ENCODE measurements around the gene KLK15. TPM values are rescaled to one million over a fixed set of nuclear protein-coding genes. Genes with fewer than 3 reads are reported as not detected.
A peak's percentile ranks its signal among the peaks of the same experiment; 100 is the strongest.

Gene KLK15
- total and polyA plus RNA-seq, 5 experiments from 2014 or later: not detected

- POLR2A ChIA-PET: no interaction called here
- H3K27me3 Mint-ChIP-seq: peaks cover 24 to 80% (median 60%) of the 10 kb centered on the region in 5 donors
- no peaks in the 10 kb centered on the region for H3K9me3 Mint-ChIP-seq
- DNase-seq (no peak), ATAC-seq (no peak)
- H3K4me1 Mint-ChIP-seq: peaks cover 0 to 1% (median 0%) of the 10 kb centered on the region in 4 donors
- H3K27ac Mint-ChIP-seq: peak overlapping the region in 1 of 10 donors; percentile 23
- H3K4me3 Mint-ChIP-seq: no peak overlapping the region
- no peaks in the 10 kb centered on the region for H3K36me3 Mint-ChIP-seq
These were observed 6.7 kb downstream of the KLK15 start for GRCh38 chr19:50826492-50827240.

DNA sequence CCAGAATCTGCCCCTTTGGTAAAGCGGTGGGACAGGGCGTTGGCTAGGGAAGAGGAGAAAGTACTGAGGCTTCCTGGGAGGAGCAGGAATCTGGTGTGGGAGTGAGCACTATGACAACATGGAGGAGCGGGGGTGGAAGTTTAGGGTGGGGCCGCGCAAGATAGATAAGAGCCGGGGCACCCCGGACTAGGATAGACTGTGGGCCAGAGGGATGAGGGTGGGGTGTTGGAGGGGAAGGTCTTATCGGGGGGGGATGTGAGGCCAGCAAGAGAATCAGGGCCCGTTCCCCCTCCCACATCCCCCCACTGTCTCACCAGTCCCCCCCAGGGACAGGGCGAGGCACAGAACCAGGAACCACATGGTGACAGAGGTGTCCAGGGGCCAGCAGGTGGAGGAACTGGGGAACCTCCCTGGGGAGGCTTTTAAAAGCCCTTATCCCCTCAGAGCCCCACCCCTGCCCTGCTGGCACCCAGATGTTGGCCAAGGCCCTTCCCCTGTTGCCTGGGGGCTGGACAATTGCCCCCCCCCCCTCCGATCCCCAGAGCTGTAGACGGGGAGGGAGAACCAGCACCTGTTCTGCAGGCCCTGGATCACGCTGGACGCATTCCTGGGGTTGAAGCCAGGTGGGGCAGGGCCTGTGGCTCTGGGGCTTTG lies 9.9 kb downstream of the KLK15 start, which contains the start of gene KLK1:
TSS of gene KLK1 (minus strand) at position 399 of the 654 bp plus-strand sequence. CDS start at position 360, 39 bp downstream.
- POLR2A ChIA-PET: no interaction called here
- no peak for DNase-seq
- peaks cover 0 to 3% (median 0%) of the 10 kb centered on the region in 9 donors for H3K9me3 Mint-ChIP-seq

GRCh38 chr19:50822661-50823208 lies 10.6 kb downstream of the KLK15 start:
- ATAC-seq (no peak), DNase-seq (no peak)
- Mint-ChIP-seq H3K4me3 (no peak overlapping the region), H3K4me1 (peaks cover 18 to 33% (median 27%) of the 10 kb centered on the region in 4 donors), H3K27ac (no peak overlapping the region), H3K36me3 (peaks cover 0 to 4% (median 0%) of the 10 kb centered on the region in 3 donors), H3K27me3 (peaks cover 41 to 89% (median 74%) of the 10 kb centered on the region in 5 donors), H3K9me3 (peaks cover 0 to 3% (median 0%) of the 10 kb centered on the region in 9 donors)
- POLR2A ChIA-PET: no interaction called here

More for the DNA sequence above, 9.9 kb downstream of the KLK15 start, which contains the start of gene KLK1:
- Mint-ChIP-seq H3K27ac (peak within 1 kb of the TSS in 1 of 10 donors; percentile 57), H3K27me3 (peaks cover 40 to 86% (median 78%) of the 10 kb centered on the region in 5 donors), H3K36me3 (peaks cover 0 to 4% (median 0%) of the 10 kb centered on the region in 3 donors), H3K4me1 (peaks cover 18 to 27% (median 22%) of the 10 kb centered on the region in 4 donors), H3K4me3 (no peak within 1 kb of the TSS)
- no peak for ATAC-seq

GRCh38 chr19:50821622-50822021 lies 11.8 kb downstream of the KLK15 start:
- H3K27ac Mint-ChIP-seq: no peak overlapping the region
- ATAC-seq (no peak), DNase-seq (no peak)
- H3K4me3 Mint-ChIP-seq: no peak overlapping the region
- H3K9me3 Mint-ChIP-seq: peaks cover 0 to 3% (median 0%) of the 10 kb centered on the region in 9 donors
- H3K27me3 Mint-ChIP-seq: peaks cover 42 to 90% (median 76%) of the 10 kb centered on the region in 5 donors
- POLR2A ChIA-PET: no interaction called here
- peaks cover 20 to 38% (median 29%) of the 10 kb centered on the region in 4 donors for H3K4me1 Mint-ChIP-seq
- H3K36me3 Mint-ChIP-seq: peaks cover 0 to 4% (median 0%) of the 10 kb centered on the region in 3 donors

DNA sequence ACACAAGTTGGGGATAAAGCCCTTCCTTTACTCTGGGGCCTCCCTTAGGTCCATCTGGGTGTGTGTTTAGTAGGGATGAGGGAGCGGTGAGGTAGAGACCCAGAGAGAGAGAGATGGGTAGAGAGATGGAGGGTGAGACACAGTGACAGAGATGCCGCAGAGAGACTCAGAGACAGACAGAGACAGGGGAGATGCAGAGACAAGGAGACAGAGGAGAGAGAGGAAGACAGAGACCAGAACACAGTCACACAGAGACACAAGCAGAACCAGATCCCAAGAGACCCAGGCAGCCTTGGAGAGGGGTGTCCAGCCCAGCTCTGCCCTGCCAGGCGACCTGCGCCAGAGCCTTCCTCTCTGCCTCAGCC lies 12.1 kb downstream of the KLK15 start:
- POLR2A ChIA-PET: no interaction called here
- ATAC-seq: no peak
- peak overlapping the region in 2 of 10 donors; percentile 33 to 35 for H3K4me3 Mint-ChIP-seq

DNA sequence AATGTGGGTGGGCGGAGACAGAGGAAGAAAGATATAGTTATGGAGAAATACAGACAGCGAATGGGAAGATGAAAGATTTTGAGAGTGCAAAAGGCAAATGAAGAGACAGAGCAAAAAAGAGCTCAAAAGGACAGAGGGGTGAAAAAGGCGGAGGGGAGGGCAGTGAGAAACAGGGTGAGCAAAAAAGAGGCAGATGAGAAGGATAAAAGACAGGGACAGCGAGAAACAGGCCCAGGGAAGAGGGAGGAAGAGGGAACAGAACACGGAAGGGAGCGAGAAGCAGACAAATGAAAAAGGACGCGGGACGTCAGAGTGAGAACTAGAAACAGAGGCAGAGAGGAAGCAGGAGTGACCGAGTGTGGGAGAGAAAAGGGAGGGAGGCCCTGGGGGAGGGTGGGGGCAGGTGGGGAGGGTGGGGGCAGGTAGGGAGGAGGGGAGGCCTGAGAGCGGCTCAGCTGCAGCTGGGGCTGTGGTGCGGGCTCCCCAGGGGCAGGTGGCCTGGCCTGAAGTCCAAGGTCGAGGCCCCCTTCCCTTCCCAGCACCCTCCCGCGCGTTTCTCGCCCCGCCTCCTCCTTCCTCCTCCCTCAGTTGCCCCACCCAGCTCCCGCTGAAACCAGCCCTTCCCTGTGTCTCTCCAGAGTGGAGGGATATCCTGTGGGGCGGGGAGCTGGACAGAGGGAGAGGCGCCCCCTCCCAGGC lies 12.7 kb downstream of the KLK15 start:
- H3K36me3 Mint-ChIP-seq: peaks cover 0 to 4% (median 0%) of the 10 kb centered on the region in 3 donors
- ATAC-seq (no peak), DNase-seq (peak in 1 of 10 donors; percentile 53)
- peak overlapping the region in 9 of 10 donors; percentile 3 to 65 (median 47) for H3K4me3 Mint-ChIP-seq
- peak overlapping the region in 4 of 10 donors; percentile 1 to 73 (median 20) for H3K27ac Mint-ChIP-seq
- H3K27me3 Mint-ChIP-seq: peaks cover 43 to 91% (median 75%) of the 10 kb centered on the region in 5 donors
- peaks cover 21 to 38% (median 29%) of the 10 kb centered on the region in 4 donors for H3K4me1 Mint-ChIP-seq
- POLR2A ChIA-PET: no interaction called here
- H3K9me3 Mint-ChIP-seq: peaks cover 0 to 3% (median 0%) of the 10 kb centered on the region in 9 donors

More for the DNA sequence above, 12.1 kb downstream of the KLK15 start:
- peaks cover 22 to 38% (median 29%) of the 10 kb centered on the region in 4 donors for H3K4me1 Mint-ChIP-seq
- H3K27ac Mint-ChIP-seq: peak overlapping the region in 1 of 10 donors; percentile 73
- peaks cover 0 to 3% (median 0%) of the 10 kb centered on the region in 9 donors for H3K9me3 Mint-ChIP-seq
- no peak for DNase-seq
- peaks cover 41 to 90% (median 76%) of the 10 kb centered on the region in 5 donors for H3K27me3 Mint-ChIP-seq
- peaks cover 0 to 4% (median 0%) of the 10 kb centered on the region in 3 donors for H3K36me3 Mint-ChIP-seq

DNA sequence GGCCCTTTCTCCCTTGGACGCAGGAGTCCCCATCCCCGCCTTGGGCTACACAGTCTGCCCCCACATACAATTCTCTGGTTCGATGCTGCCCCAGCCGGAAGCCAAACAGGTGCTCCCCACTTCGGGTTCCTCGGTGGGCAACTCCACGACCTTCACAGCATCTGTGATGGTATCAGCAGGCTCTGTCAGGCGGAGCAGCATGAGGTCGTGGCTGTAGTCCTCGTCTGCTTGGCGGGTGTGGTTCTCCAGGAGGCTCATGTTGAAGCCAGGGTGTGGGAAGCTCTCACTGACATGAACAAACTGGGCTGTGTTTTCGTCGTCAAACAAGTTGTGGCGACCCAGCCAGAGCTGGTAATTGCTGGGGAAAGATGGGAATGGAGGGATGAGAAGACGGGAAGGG lies 13.3 kb downstream of the KLK15 start:
- peak in 1 of 10 donors; percentile 44 for DNase-seq
- H3K9me3 Mint-ChIP-seq: peaks cover 0 to 3% (median 0%) of the 10 kb centered on the region in 9 donors
- peak overlapping the region in 2 of 10 donors; percentile 1 to 73 for H3K27ac Mint-ChIP-seq
- H3K36me3 Mint-ChIP-seq: peaks cover 0 to 4% (median 0%) of the 10 kb centered on the region in 3 donors
- peaks cover 43 to 91% (median 81%) of the 10 kb centered on the region in 5 donors for H3K27me3 Mint-ChIP-seq
- peaks cover 21 to 38% (median 29%) of the 10 kb centered on the region in 4 donors for H3K4me1 Mint-ChIP-seq
- POLR2A ChIA-PET: no interaction called here
- ATAC-seq: peak in 1 of 2 donors; percentile 43
- peak overlapping the region in 8 of 10 donors; percentile 26 to 66 (median 46) for H3K4me3 Mint-ChIP-seq

- ATAC-seq: no peak
- DNase-seq: peak in 1 of 10 donors; percentile 6
- POLR2A ChIA-PET: no interaction called here
- H3K36me3 Mint-ChIP-seq: peaks cover 0 to 4% (median 0%) of the 10 kb centered on the region in 3 donors
- H3K4me3 Mint-ChIP-seq: peak overlapping the region in 4 of 10 donors; percentile 30 to 66 (median 56)
- peaks cover 21 to 38% (median 29%) of the 10 kb centered on the region in 4 donors for H3K4me1 Mint-ChIP-seq
- H3K27ac Mint-ChIP-seq: no peak overlapping the region
- H3K27me3 Mint-ChIP-seq: peaks cover 46 to 91% (median 83%) of the 10 kb centered on the region in 5 donors
- H3K9me3 Mint-ChIP-seq: peaks cover 0 to 3% (median 0%) of the 10 kb centered on the region in 9 donors
These were observed 13.7 kb downstream of the KLK15 start for GRCh38 chr19:50819636-50820035.

GRCh38 chr19:50818859-50819472 lies 14.4 kb downstream of the KLK15 start:
- Mint-ChIP-seq H3K4me1 (peaks cover 21 to 38% (median 29%) of the 10 kb centered on the region in 4 donors), H3K27me3 (peaks cover 47 to 97% (median 83%) of the 10 kb centered on the region in 5 donors), H3K4me3 (peak overlapping the region in 9 of 10 donors; percentile 47 to 79 (median 67)), H3K36me3 (peaks cover 0 to 4% (median 0%) of the 10 kb centered on the region in 3 donors), H3K9me3 (peaks cover 0 to 3% (median 0%) of the 10 kb centered on the region in 9 donors), H3K27ac (peak overlapping the region in 1 of 10 donors; percentile 14)
- no peak for ATAC-seq
- DNase-seq: no peak
- POLR2A ChIA-PET: no interaction called here

- Mint-ChIP-seq H3K9me3 (peaks cover 0 to 3% (median 0%) of the 10 kb centered on the region in 9 donors), H3K4me1 (peaks cover 21 to 38% (median 29%) of the 10 kb centered on the region in 4 donors), H3K36me3 (peaks cover 0 to 4% (median 0%) of the 10 kb centered on the region in 3 donors), H3K27ac (peak overlapping the region in 1 of 10 donors; percentile 62), H3K4me3 (peak overlapping the region in 9 of 10 donors; percentile 47 to 79 (median 67)), H3K27me3 (peaks cover 47 to 92% (median 78%) of the 10 kb centered on the region in 5 donors)
- ATAC-seq: peak; percentile 42 to 47
- POLR2A ChIA-PET: no interaction called here
- DNase-seq: peak in 3 of 10 donors; percentile 21 to 44 (median 21)
These were observed 15.2 kb downstream of the KLK15 start for GRCh38 chr19:50817941-50818858.

Data from naive thymus-derived CD8-positive, alpha-beta T cell (primary cell).